ENCODE results near the gene SIRT7.

The SIRT7 gene

GRCh38 chr17:81911969-81912368 lies 6.0 kb downstream of the SIRT7 start:
- Histone ChIP-seq H3K36me3 (ENCODE audit: low read depth) (peaks cover 70% of the 10 kb centered on the region), H3K9me3 (ENCODE audit: severe bottlenecking) (no peaks in the 10 kb centered on the region), H3K27me3 (ENCODE audit: insufficient read depth, poor library complexity, severe bottlenecking) (no peaks in the 10 kb centered on the region), H3K4me1 (ENCODE audit: insufficient read depth, poor library complexity, severe bottlenecking) (peaks cover 27% of the 10 kb centered on the region), H3K4me3 (ENCODE audit: severe bottlenecking) (peak overlapping the region; percentile 2), H3K27ac (ENCODE audit: poor library complexity, severe bottlenecking) (peak overlapping the region; percentile 46)
- ATAC-seq (ENCODE audit: low read depth) (no peak), DNase-seq (ENCODE audit: low spot score) (no peak)
- TF ChIP-seq, protein P1, sequence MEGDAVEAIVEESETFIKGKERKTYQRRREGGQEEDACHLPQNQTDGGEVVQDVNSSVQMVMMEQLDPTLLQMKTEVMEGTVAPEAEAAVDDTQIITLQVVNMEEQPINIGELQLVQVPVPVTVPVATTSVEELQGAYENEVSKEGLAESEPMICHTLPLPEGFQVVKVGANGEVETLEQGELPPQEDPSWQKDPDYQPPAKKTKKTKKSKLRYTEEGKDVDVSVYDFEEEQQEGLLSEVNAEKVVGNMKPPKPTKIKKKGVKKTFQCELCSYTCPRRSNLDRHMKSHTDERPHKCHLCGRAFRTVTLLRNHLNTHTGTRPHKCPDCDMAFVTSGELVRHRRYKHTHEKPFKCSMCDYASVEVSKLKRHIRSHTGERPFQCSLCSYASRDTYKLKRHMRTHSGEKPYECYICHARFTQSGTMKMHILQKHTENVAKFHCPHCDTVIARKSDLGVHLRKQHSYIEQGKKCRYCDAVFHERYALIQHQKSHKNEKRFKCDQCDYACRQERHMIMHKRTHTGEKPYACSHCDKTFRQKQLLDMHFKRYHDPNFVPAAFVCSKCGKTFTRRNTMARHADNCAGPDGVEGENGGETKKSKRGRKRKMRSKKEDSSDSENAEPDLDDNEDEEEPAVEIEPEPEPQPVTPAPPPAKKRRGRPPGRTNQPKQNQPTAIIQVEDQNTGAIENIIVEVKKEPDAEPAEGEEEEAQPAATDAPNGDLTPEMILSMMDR (IDR thresholded peaks at IDR 0.05; ENCODE audit: poor library complexity, severe bottlenecking): no peak

- peaks cover 22% of the 10 kb centered on the region for H3K4me1 ChIP-seq (ENCODE audit: insufficient read depth, poor library complexity, severe bottlenecking)
- H3K4me3 ChIP-seq (ENCODE audit: severe bottlenecking): peak within 1 kb of the TSS; percentile 99
- peak; percentile 97 for DNase-seq (ENCODE audit: low spot score)
- peaks cover 76% of the 10 kb centered on the region for H3K36me3 ChIP-seq (ENCODE audit: low read depth)
- H3K27ac ChIP-seq (ENCODE audit: poor library complexity, severe bottlenecking): peak within 1 kb of the TSS; percentile 58
- H3K27me3 ChIP-seq (ENCODE audit: insufficient read depth, poor library complexity, severe bottlenecking): no peaks in the 10 kb centered on the region
- TF ChIP-seq, protein P1 (IDR thresholded peaks at IDR 0.05; ENCODE audit: poor library complexity, severe bottlenecking): no peak
- ATAC-seq (ENCODE audit: low read depth): peak; percentile 85
- no peaks in the 10 kb centered on the region for H3K9me3 ChIP-seq (ENCODE audit: severe bottlenecking)
Measured at GRCh38 chr17:81911277-81911961, 6.6 kb downstream of the SIRT7 start, which contains the start of gene PCYT2. TSS of gene PCYT2 (minus strand) at chr17:81911399. CDS start at chr17:81911355, 44 bp downstream.

GRCh38 chr17:81910840-81911276 lies 7.1 kb downstream of the SIRT7 start:
- no peaks in the 10 kb centered on the region for H3K9me3 ChIP-seq (ENCODE audit: severe bottlenecking)
- H3K27me3 ChIP-seq (ENCODE audit: insufficient read depth, poor library complexity, severe bottlenecking): no peaks in the 10 kb centered on the region
- DNase-seq (ENCODE audit: low spot score): no peak
- peaks cover 73% of the 10 kb centered on the region for H3K36me3 ChIP-seq (ENCODE audit: low read depth)
- ATAC-seq (ENCODE audit: low read depth): no peak
- peak overlapping the region; percentile 58 for H3K27ac ChIP-seq (ENCODE audit: poor library complexity, severe bottlenecking)
- TF ChIP-seq, protein P1 (IDR thresholded peaks at IDR 0.05; ENCODE audit: poor library complexity, severe bottlenecking): no peak
- H3K4me1 ChIP-seq (ENCODE audit: insufficient read depth, poor library complexity, severe bottlenecking): peaks cover 20% of the 10 kb centered on the region
- H3K4me3 ChIP-seq (ENCODE audit: severe bottlenecking): peak overlapping the region; percentile 99

GRCh38 chr17:81909966-81910839 lies 7.8 kb downstream of the SIRT7 start:
- DNase-seq (ENCODE audit: low spot score) (no peak), ATAC-seq (ENCODE audit: low read depth) (no peak)
- Histone ChIP-seq H3K4me3 (ENCODE audit: severe bottlenecking) (peak overlapping the region; percentile 99), H3K27ac (ENCODE audit: poor library complexity, severe bottlenecking) (peak overlapping the region; percentile 58), H3K27me3 (ENCODE audit: insufficient read depth, poor library complexity, severe bottlenecking) (no peaks in the 10 kb centered on the region), H3K9me3 (ENCODE audit: severe bottlenecking) (no peaks in the 10 kb centered on the region), H3K4me1 (ENCODE audit: insufficient read depth, poor library complexity, severe bottlenecking) (peaks cover 20% of the 10 kb centered on the region), H3K36me3 (ENCODE audit: low read depth) (peaks cover 69% of the 10 kb centered on the region)
- TF ChIP-seq, protein P1 (IDR thresholded peaks at IDR 0.05; ENCODE audit: poor library complexity, severe bottlenecking): no peak

Measured in RWPE2 (cell line).